GM18517 (cell line): ENCODE measurements around the gene GNA12.
A peak's percentile ranks its signal among the peaks of the same experiment; 100 is the strongest.

Source experiments
- ATAC-seq: cut with Tn5 transposase; IDR thresholded peaks from one replicate; pipeline ENCODE4 v1.9.1; 2021; ENCODE audit warnings: mild to moderate bottlenecking, moderate library complexity; ENCODE audit not compliant: unreplicated experiment

GNA12 gene

GRCh38 chr7:2785071-2785500, 59.0 kb downstream of the GNA12 start:
- peak; percentile 63 for ATAC-seq

GRCh38 chr7:2782565-2782964, 61.5 kb downstream of the GNA12 start:
- no peak for ATAC-seq

- no peak for ATAC-seq
Observed at GRCh38 chr7:2782121-2782520, 62.0 kb downstream of the GNA12 start.

- no peak for ATAC-seq
Observed at GRCh38 chr7:2781636-2782035, 62.5 kb downstream of the GNA12 start.

- ATAC-seq = no peak
Observed at GRCh38 chr7:2779051-2779450, 65.1 kb downstream of the GNA12 start.

- ATAC-seq = no peak
Observed at GRCh38 chr7:2777898-2778535, 66.1 kb downstream of the GNA12 start.

- ATAC-seq = no peak
Observed at GRCh38 chr7:2776401-2776800, 67.7 kb downstream of the GNA12 start.

GRCh38 chr7:2775785-2776184, 68.3 kb downstream of the GNA12 start:
- no peak for ATAC-seq

GRCh38 chr7:2775376-2775775, 68.7 kb downstream of the GNA12 start:
- ATAC-seq = no peak

- no peak for ATAC-seq
Observed at GRCh38 chr7:2774935-2775334, 69.2 kb downstream of the GNA12 start.

GRCh38 chr7:2774280-2774679, 69.8 kb downstream of the GNA12 start:
- no peak for ATAC-seq

GRCh38 chr7:2773608-2774007, 70.5 kb downstream of the GNA12 start:
- ATAC-seq = no peak

GRCh38 chr7:2771274-2771731, 72.8 kb downstream of the GNA12 start:
- ATAC-seq = no peak

- no peak for ATAC-seq
Observed at GRCh38 chr7:2764621-2765020, 79.5 kb downstream of the GNA12 start.

GRCh38 chr7:2763597-2763996, 80.5 kb downstream of the GNA12 start:
- no peak for ATAC-seq

- no peak for ATAC-seq
Observed at GRCh38 chr7:2761801-2762497, 82.2 kb downstream of the GNA12 start.

- ATAC-seq = no peak
Observed at GRCh38 chr7:2761131-2761624, 82.9 kb downstream of the GNA12 start.

- ATAC-seq = no peak
Observed at GRCh38 chr7:2760098-2760889, 83.8 kb downstream of the GNA12 start.

GRCh38 chr7:2759736-2760097, 84.4 kb downstream of the GNA12 start:
- no peak for ATAC-seq

GRCh38 chr7:2758673-2759616, 85.2 kb downstream of the GNA12 start:
- no peak for ATAC-seq
